ENCODE measurements around the gene NELFE.
A peak's percentile ranks its signal among the peaks of the same experiment; 100 is the strongest.

DNA sequence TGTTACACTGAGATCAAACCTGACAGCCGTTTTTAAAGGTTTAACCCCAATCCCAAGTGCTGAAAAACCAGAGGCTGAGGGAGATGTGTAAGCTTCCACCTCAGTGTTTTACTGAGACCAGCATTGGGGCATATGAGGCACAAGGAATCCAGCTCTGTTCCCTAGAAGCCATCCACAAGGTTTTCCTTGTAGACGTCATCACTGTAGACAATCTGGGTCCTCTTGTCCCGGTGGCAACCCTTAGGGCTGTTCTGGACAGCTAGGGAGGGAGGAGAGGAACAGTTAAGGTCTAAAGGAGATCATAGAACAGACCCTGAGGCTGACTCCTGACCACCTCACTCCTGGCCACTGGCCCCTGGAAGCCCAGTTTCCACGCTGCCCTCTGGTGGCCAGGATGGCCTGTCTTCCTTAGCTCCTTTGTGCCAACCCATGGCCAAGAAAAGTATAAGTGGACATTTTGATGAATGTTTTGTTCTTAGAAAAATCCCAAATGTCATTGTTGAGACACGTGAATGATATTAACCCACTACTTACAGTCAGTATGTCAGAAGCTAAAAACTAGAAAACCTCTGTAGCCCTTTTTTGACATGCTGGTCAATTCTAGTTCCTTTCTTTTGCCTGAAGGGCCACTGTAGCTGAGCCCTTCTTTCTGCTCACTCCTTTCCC lies 6.5 kb downstream of the NELFE start:
- TF ChIP-seq, protein P1, sequence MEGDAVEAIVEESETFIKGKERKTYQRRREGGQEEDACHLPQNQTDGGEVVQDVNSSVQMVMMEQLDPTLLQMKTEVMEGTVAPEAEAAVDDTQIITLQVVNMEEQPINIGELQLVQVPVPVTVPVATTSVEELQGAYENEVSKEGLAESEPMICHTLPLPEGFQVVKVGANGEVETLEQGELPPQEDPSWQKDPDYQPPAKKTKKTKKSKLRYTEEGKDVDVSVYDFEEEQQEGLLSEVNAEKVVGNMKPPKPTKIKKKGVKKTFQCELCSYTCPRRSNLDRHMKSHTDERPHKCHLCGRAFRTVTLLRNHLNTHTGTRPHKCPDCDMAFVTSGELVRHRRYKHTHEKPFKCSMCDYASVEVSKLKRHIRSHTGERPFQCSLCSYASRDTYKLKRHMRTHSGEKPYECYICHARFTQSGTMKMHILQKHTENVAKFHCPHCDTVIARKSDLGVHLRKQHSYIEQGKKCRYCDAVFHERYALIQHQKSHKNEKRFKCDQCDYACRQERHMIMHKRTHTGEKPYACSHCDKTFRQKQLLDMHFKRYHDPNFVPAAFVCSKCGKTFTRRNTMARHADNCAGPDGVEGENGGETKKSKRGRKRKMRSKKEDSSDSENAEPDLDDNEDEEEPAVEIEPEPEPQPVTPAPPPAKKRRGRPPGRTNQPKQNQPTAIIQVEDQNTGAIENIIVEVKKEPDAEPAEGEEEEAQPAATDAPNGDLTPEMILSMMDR (IDR thresholded peaks at IDR 0.05): peak; percentile 60 to 83 (median 70)
- TF ChIP-seq POLR2A (IDR thresholded peaks at IDR 0.05): peak; percentile 45

Measured in right lobe of liver (tissue), 4 donors.